Progenitor cell of endocrine pancreas (in vitro differentiated cells): ENCODE results near the gene C16orf89. TPM values are rescaled to one million over a fixed set of nuclear protein-coding genes. Genes with fewer than 3 reads are reported as not detected.

Source experiments
- DNase-seq: peaks from one replicate; pipeline ENCODE4 v3.0.0; 2021; ENCODE audit warnings: low spot score; ENCODE audit not compliant: unreplicated experiment
- H3K27ac Mint-ChIP-seq: 2 replicates; pipeline ENCODE4 v1.8.0; 2021; ENCODE audit warnings: mild to moderate bottlenecking, moderate library complexity, mixed read lengths
- H3K27me3 Mint-ChIP-seq: 2 replicates; pipeline ENCODE4 v1.8.0; 2021; ENCODE audit warnings: mixed read lengths
- H3K36me3 Mint-ChIP-seq: 2 replicates; pipeline ENCODE4 v1.8.0; 2022; ENCODE audit warnings: mixed read lengths; ENCODE audit not compliant: insufficient read depth
- H3K4me1 Mint-ChIP-seq: 2 replicates; pipeline ENCODE4 v1.8.0; 2021; ENCODE audit warnings: low read depth, mixed read lengths
- H3K4me3 Mint-ChIP-seq: 2 replicates; pipeline ENCODE4 v1.8.0; 2021; ENCODE audit warnings: low read depth, mild to moderate bottlenecking, moderate library complexity, mixed read lengths
- H3K9me3 Mint-ChIP-seq: 2 replicates; pipeline ENCODE4 v1.8.0; 2021; ENCODE audit warnings: low read depth, mixed read lengths
- total RNA-seq: library from RNA; stranded (reverse); gene quantifications from 2 replicates; pipeline ENCODE4 v1.2.1, GENCODE V29; 2021
- TF ChIP-seq, protein P1 (sequence below): fragments of 200-600 bp; sonication (generic); IDR thresholded peaks from one replicate; pipeline ENCODE4 v1.5.0; 2021; ENCODE audit warnings: antibody characterized with exemption, mild to moderate bottlenecking; ENCODE audit not compliant: unreplicated experiment

Gene C16orf89
- total RNA-seq, 1 donor from 2014 or later: not detected

DNA sequence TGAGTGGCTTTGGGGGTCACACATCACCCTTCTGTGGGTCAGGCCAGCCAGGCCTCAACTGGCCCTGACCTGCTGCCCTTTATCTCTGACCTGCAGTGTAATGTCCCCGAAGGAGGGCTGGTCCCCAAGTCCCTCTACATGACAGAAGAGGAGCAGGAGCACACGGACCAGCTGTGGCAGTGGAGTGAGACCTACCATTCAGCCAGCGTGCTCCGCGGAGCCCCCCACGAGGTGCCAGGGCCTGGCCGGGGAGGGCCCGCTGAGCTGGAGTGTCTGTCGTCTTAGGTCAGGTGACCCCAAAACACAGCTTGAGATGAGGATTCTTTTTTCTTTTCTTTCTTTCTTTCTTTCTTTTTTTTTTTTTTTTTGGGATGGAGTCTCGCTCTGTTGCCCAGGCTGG, 58.5 kb downstream of the C16orf89 start:
- no peak for DNase-seq
- TF ChIP-seq, protein P1, sequence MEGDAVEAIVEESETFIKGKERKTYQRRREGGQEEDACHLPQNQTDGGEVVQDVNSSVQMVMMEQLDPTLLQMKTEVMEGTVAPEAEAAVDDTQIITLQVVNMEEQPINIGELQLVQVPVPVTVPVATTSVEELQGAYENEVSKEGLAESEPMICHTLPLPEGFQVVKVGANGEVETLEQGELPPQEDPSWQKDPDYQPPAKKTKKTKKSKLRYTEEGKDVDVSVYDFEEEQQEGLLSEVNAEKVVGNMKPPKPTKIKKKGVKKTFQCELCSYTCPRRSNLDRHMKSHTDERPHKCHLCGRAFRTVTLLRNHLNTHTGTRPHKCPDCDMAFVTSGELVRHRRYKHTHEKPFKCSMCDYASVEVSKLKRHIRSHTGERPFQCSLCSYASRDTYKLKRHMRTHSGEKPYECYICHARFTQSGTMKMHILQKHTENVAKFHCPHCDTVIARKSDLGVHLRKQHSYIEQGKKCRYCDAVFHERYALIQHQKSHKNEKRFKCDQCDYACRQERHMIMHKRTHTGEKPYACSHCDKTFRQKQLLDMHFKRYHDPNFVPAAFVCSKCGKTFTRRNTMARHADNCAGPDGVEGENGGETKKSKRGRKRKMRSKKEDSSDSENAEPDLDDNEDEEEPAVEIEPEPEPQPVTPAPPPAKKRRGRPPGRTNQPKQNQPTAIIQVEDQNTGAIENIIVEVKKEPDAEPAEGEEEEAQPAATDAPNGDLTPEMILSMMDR: no peak
- no peak overlapping the region for H3K27ac Mint-ChIP-seq
- H3K9me3 Mint-ChIP-seq: no peaks in the 10 kb centered on the region
- peaks cover 21% of the 10 kb centered on the region for H3K27me3 Mint-ChIP-seq
- no peak overlapping the region for H3K4me3 Mint-ChIP-seq
- H3K4me1 Mint-ChIP-seq: no peaks in the 10 kb centered on the region
- no peaks in the 10 kb centered on the region for H3K36me3 Mint-ChIP-seq

DNA sequence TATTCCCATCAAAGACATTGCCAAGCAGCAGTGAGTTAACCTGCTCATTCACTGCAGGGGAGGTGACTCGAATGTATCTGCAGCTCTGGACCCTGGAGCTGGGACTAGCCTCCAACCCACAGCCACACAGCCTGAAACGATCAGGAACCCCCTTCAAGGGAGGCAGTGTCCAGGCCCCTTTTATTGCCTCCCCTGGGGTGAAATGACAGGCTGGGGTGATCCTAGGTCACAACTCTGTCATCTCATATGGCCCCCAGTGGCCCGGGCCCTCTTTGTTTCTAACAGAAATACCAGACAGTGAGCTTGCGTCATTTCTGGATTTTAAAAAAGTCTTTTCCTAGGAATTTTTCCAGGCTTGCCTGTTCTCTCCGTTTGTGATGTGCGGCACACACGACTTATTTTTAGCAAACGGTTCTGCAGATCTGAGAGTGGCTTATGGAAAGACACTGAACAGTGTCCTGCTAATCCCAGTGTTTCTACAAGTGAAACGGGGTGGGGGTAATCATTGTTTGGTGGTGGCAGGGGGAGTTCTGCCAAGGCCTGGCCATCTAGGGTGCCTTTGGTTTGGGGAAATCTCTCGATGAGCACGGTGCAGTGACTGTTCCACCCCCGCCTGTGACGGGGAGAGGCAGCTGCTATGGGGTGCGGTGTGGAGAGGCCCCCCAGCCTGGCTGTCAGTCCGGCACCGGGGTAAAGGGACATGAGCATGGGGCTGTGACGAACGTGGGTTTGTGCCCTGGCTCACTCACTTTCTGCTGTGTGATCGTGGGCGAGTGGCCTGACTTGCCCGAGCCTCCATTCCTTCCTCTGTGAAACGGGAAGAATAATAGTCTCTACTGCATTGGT, 59.2 kb downstream of the C16orf89 start:
- no peak overlapping the region for H3K27ac Mint-ChIP-seq
- H3K36me3 Mint-ChIP-seq: no peaks in the 10 kb centered on the region
- no peaks in the 10 kb centered on the region for H3K9me3 Mint-ChIP-seq
- TF ChIP-seq, protein P1: no peak
- peaks cover 16% of the 10 kb centered on the region for H3K27me3 Mint-ChIP-seq
- H3K4me1 Mint-ChIP-seq: no peaks in the 10 kb centered on the region
- DNase-seq: no peak
- H3K4me3 Mint-ChIP-seq: no peak overlapping the region

DNA sequence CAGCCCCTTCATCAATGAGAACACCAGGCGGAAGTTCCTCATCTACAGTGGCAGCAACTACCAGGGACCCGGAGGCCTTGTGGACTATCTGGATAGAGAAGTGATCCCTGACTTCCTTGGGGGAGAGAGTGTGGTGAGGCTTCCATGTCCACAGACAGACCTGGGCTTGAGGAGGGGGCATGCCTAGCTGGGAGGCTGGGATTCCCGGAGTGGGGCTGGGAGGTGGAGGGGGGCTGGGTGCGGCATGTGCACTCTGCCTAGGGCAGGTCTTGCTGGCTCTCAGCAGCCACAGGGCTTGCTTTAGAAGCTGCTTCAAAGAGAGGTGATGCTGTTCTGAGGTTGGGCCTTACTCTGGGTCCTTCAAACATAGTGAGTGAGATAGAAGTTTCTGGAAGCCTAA, 59.8 kb downstream of the C16orf89 start:
- H3K4me3 Mint-ChIP-seq: no peak overlapping the region
- no peaks in the 10 kb centered on the region for H3K4me1 Mint-ChIP-seq
- H3K9me3 Mint-ChIP-seq: no peaks in the 10 kb centered on the region
- no peak overlapping the region for H3K27ac Mint-ChIP-seq
- no peaks in the 10 kb centered on the region for H3K36me3 Mint-ChIP-seq
- no peak for DNase-seq
- TF ChIP-seq, protein P1: no peak
- peaks cover 15% of the 10 kb centered on the region for H3K27me3 Mint-ChIP-seq

DNA sequence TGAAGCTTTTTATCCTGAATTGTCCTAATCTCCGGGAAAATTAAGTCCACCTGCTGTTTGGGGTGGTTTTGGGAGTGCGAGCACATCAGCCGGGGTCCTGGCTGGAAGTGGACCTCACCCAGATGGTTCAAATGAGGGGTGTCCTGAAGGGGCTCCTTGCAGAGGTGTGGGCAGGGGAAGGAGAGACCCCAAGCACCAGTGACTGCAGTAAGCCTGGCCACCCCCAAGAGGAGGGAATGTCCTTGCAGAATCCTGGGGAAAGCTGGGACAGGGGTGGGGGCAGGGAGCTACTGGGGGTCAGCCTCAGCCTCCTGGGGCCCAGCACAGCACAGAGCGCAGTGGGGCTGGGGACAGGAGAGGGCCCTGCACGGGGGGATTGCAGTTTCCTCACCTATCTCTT, 61.4 kb downstream of the C16orf89 start:
- H3K4me3 Mint-ChIP-seq: no peak overlapping the region
- peaks cover 6% of the 10 kb centered on the region for H3K27me3 Mint-ChIP-seq
- no peaks in the 10 kb centered on the region for H3K9me3 Mint-ChIP-seq
- DNase-seq: no peak
- H3K36me3 Mint-ChIP-seq: no peaks in the 10 kb centered on the region
- no peak overlapping the region for H3K27ac Mint-ChIP-seq
- TF ChIP-seq, protein P1: no peak
- no peaks in the 10 kb centered on the region for H3K4me1 Mint-ChIP-seq

DNA sequence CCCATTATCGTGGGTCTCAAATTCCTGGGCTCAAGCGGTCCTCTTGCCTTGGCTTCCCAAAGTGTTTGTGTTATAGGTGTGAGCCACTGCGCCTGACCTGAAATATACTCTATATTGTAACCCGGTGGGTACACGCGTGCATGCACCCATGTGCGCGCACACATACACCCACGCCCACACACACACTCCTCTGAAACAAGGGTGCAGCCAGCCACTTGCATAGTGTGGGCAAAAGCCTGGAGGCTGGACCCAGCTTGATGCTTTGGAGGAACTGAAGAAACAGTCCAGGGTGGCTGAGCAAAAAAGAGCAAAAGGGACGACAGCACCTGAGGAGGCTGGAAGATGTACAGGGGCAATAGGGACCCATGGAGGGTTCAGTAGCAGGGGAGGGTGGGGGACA, 61.9 kb downstream of the C16orf89 start:
- no peak overlapping the region for H3K4me3 Mint-ChIP-seq
- no peaks in the 10 kb centered on the region for H3K9me3 Mint-ChIP-seq
- TF ChIP-seq, protein P1: no peak
- no peaks in the 10 kb centered on the region for H3K4me1 Mint-ChIP-seq
- H3K27ac Mint-ChIP-seq: no peak overlapping the region
- DNase-seq: no peak
- H3K27me3 Mint-ChIP-seq: peaks cover 6% of the 10 kb centered on the region
- H3K36me3 Mint-ChIP-seq: no peaks in the 10 kb centered on the region
